GM12875 (cell line): ENCODE results near the gene CASZ1.

Experiments used
- H3K4me3 ChIP-seq: one replicate; pipeline ENCODE4 v1.5.1; 2011; ENCODE audit warnings: low read depth, low read length, control low read depth
- CTCF ChIP-seq: IDR thresholded peaks from 2 replicates; pipeline ENCODE4 v1.5.1; 2011; ENCODE audit warnings: low read depth, mild to moderate bottlenecking, control low read depth, inconsistent platforms, low read length, moderate library complexity, borderline replicate concordance; ENCODE audit not compliant: insufficient read depth

The CASZ1 gene

GRCh38 chr1:10821388-10821787, 24.9 kb upstream of the CASZ1 start:
- no peak for TF ChIP-seq CTCF
- H3K4me3 ChIP-seq = no peak overlapping the region

GRCh38 chr1:10820422-10820821, 24.0 kb upstream of the CASZ1 start:
- TF ChIP-seq CTCF = no peak
- no peak overlapping the region for H3K4me3 ChIP-seq

GRCh38 chr1:10819198-10819901, 22.9 kb upstream of the CASZ1 start:
- no peak for TF ChIP-seq CTCF
- H3K4me3 ChIP-seq = no peak overlapping the region

- H3K4me3 ChIP-seq = no peak overlapping the region
- no peak for TF ChIP-seq CTCF
Observed at GRCh38 chr1:10818262-10819197, 22.1 kb upstream of the CASZ1 start.

GRCh38 chr1:10816743-10817369, 20.4 kb upstream of the CASZ1 start:
- no peak for TF ChIP-seq CTCF
- no peak overlapping the region for H3K4me3 ChIP-seq

- TF ChIP-seq CTCF = no peak
- no peak overlapping the region for H3K4me3 ChIP-seq
Observed at GRCh38 chr1:10816233-10816632, 19.8 kb upstream of the CASZ1 start.

GRCh38 chr1:10815858-10816195, 19.4 kb upstream of the CASZ1 start:
- TF ChIP-seq CTCF = no peak
- no peak overlapping the region for H3K4me3 ChIP-seq
